DND-41 (cell line): ENCODE measurements around the gene CADPS.

Experiments
- EZH2 ChIP-seq: IDR thresholded peaks from 3 replicates; pipeline ENCODE4 v1.6.1; 2012; ENCODE audit warnings: borderline replicate concordance, low read depth, mild to moderate bottlenecking, moderate library complexity, low read length, inconsistent platforms; ENCODE audit not compliant: severe bottlenecking
- TF ChIP-seq, protein P1 (sequence below): IDR thresholded peaks from 2 replicates; pipeline ENCODE4 v1.5.1; 2012; ENCODE audit warnings: borderline replicate concordance, low read length, moderate library complexity, mild to moderate bottlenecking; ENCODE audit not compliant: poor library complexity, severe bottlenecking; ENCODE audit errors: extremely low read depth

DNA sequence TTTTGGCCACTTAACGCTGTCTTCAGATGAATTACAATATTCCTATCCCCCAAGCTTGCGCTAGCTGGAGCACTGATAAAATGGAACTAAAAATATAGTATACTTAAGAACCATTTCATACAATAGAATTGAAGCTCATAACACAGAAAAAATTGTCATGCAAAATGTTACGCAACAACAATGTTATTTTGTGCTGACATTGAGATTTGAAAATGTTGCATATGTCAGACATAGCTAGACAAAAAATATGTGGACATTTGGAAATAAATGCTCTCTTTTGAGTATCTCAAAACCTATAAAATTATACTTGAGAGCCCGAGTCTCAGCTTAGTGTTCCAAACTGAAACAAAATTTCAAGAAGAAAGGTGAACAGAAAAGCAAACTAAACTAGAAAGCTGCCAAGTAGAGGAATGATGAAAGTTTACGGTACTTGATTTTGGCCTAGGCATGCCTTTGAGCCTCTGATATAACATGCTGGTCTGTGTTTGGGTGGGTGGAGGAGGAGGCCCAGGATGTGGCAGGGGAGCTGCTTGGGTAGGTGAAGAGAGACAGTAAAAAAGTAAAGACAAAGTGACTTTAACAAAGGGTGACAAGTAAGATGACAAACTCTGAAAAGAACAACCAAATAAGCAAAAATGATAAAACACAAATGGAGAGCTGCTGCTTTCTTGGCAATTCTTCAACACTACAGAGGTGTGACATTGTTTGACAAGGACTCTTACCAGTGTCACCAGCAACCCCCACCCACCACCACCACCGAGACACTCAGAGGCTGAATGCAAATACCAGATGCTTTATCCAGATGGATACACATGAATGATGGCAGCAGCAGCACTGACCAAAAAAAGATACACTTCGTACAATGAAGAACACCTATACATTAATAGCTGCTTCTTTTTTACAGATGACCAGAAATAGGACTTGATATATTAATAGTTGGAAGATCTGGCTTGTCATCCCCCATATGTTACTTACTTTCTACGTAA is 372.6 kb downstream of the CADPS start:
- TF ChIP-seq, protein P1, sequence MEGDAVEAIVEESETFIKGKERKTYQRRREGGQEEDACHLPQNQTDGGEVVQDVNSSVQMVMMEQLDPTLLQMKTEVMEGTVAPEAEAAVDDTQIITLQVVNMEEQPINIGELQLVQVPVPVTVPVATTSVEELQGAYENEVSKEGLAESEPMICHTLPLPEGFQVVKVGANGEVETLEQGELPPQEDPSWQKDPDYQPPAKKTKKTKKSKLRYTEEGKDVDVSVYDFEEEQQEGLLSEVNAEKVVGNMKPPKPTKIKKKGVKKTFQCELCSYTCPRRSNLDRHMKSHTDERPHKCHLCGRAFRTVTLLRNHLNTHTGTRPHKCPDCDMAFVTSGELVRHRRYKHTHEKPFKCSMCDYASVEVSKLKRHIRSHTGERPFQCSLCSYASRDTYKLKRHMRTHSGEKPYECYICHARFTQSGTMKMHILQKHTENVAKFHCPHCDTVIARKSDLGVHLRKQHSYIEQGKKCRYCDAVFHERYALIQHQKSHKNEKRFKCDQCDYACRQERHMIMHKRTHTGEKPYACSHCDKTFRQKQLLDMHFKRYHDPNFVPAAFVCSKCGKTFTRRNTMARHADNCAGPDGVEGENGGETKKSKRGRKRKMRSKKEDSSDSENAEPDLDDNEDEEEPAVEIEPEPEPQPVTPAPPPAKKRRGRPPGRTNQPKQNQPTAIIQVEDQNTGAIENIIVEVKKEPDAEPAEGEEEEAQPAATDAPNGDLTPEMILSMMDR, result no peak
- no peak for TF ChIP-seq EZH2
